HFF-Myc (cell line): ENCODE data around the gene APBA2.
A peak's percentile ranks its signal among the peaks of the same experiment; 100 is the strongest.

ENCODE experiments used
- DNase-seq: peaks from one replicate; pipeline ENCODE4 v3.0.0-alpha.2; 2011; ENCODE audit warnings: low read depth; ENCODE audit errors: extremely low read depth
- H3K4me3 ChIP-seq: replicated peaks from 2 replicates; pipeline ENCODE4 v1.5.1; 2011; ENCODE audit warnings: low read depth, mild to moderate bottlenecking, control low read depth, low read length
- CTCF ChIP-seq: IDR thresholded peaks from 2 replicates; pipeline ENCODE4 v1.5.1; 2012; ENCODE audit warnings: mild to moderate bottlenecking, low read depth, low read length, control low read depth; ENCODE audit errors: missing control alignments

APBA2 gene

GRCh38 chr15:28909958-28910500 is 24.3 kb downstream of the APBA2 start:
- DNase-seq, result no peak
- TF ChIP-seq CTCF, result no peak
- no peak overlapping the region for H3K4me3 ChIP-seq

- no peak for DNase-seq
- H3K4me3 ChIP-seq, result no peak overlapping the region
- no peak for TF ChIP-seq CTCF
These were observed 25.6 kb downstream of the APBA2 start for GRCh38 chr15:28911310-28911931.

GRCh38 chr15:28912422-28912821 is 26.6 kb downstream of the APBA2 start:
- H3K4me3 ChIP-seq, result no peak overlapping the region
- no peak for DNase-seq
- no peak for TF ChIP-seq CTCF

- TF ChIP-seq CTCF, result peak; percentile 20
- no peak for DNase-seq
- H3K4me3 ChIP-seq, result no peak overlapping the region
These were observed 27.5 kb downstream of the APBA2 start for GRCh38 chr15:28913171-28913765.

- no peak for DNase-seq
- no peak overlapping the region for H3K4me3 ChIP-seq
- TF ChIP-seq CTCF, result no peak
These were observed 28.3 kb downstream of the APBA2 start for GRCh38 chr15:28914046-28914445.

GRCh38 chr15:28914483-28915023 is 28.8 kb downstream of the APBA2 start:
- no peak overlapping the region for H3K4me3 ChIP-seq
- no peak for DNase-seq
- TF ChIP-seq CTCF, result no peak
